HT1080 (cell line): ENCODE data around the gene SPRR2A. TPM values are rescaled to one million over a fixed set of nuclear protein-coding genes. Genes with fewer than 3 reads are reported as not detected.
"Not testable (repeated sequence)": the region's sequence is repeated elsewhere in the genome, so short reads cannot be mapped to it uniquely, and the experiment has no call there.

Experiments
- DNase-seq: peaks from one replicate; pipeline ENCODE4 v3.0.0-alpha.2; 2015; ENCODE audit warnings: low read depth
- small RNA-seq: library from RNA; depleted of rRNA; stranded (forward); fragments of <200 nt; gene quantifications from one replicate; pipeline ENCODE3, GENCODE V24; 2014
- total RNA-seq: library from RNA; depleted of rRNA; stranded (reverse); fragments of >200 nt; shearing (Covaris generic); gene quantifications from 2 replicates; pipeline ENCODE4 v1.2.3, GENCODE V29; 2014; rRNA removed

The SPRR2A gene
- total RNA-seq, 1 experiment from 2014 or later, result not detected

- no peak for DNase-seq
These were observed 31.5 kb downstream of the SPRR2A start for GRCh38 chr1:153025797-153026196.

- DNase-seq, result no peak
These were observed 32.9 kb downstream of the SPRR2A start for GRCh38 chr1:153024413-153024812.

- DNase-seq, result no peak
These were observed 34.2 kb downstream of the SPRR2A start for GRCh38 chr1:153023109-153023508.

- DNase-seq, result not testable (repeated sequence)
These were observed 35.0 kb downstream of the SPRR2A start for GRCh38 chr1:153022340-153022739.

GRCh38 chr1:153021829-153022228, 35.5 kb downstream of the SPRR2A start:
- not testable (repeated sequence) for DNase-seq

GRCh38 chr1:153011235-153011758, 46.0 kb downstream of the SPRR2A start:
- DNase-seq, result not testable (repeated sequence)

Small RNA genes within 50 kb of the gene (small RNA-seq; reads per million reads assigned to genes)
- gene AL356867.1 (not detected), gene RF00322 (not detected)

Other genes starting within 250 kb of the SPRR2A start
- gene LCE1B, start 245.5 kb downstream of the SPRR2A start, total RNA-seq, result not detected in 2 replicates
- not detected in 2 replicates for gene LCE1A, start 230.0 kb downstream of the SPRR2A start, total RNA-seq
- gene LCE6A, start 214.7 kb downstream of the SPRR2A start, total RNA-seq, result not detected in 2 replicates
- gene LCE7A, start 197.5 kb downstream of the SPRR2A start, total RNA-seq, result not detected in 2 replicates
- gene SMCP, start 179.2 kb downstream of the SPRR2A start, total RNA-seq, result not detected in 2 replicates
- gene IVL, start 149.0 kb downstream of the SPRR2A start, total RNA-seq, result 0.26 and 0.33 TPM in 2 replicates
- gene SPRR5, start 110.3 kb downstream of the SPRR2A start, total RNA-seq, result not detected in 2 replicates
- gene SPRR4, start 86.9 kb downstream of the SPRR2A start, total RNA-seq, result not detected in 2 replicates
- gene SPRR1A, start 73.4 kb downstream of the SPRR2A start, total RNA-seq, result not detected in 2 replicates
- gene SPRR3, start 55.8 kb downstream of the SPRR2A start, total RNA-seq, result not detected in 2 replicates
- gene SPRR1B, start 26.3 kb downstream of the SPRR2A start, total RNA-seq, result not detected in 2 replicates
- gene SPRR2D, start 16.4 kb downstream of the SPRR2A start, total RNA-seq, result 1.5 TPM in 1 of 2 replicates, not detected in the other
- not detected in 2 replicates for gene SPRR2B, start 14.1 kb upstream of the SPRR2A start, total RNA-seq
- not detected in 2 replicates for gene SPRR2E, start 37.0 kb upstream of the SPRR2A start, total RNA-seq
- gene SPRR2F, start 56.0 kb upstream of the SPRR2A start, total RNA-seq, result not detected in 2 replicates
- gene SPRR2G, start 93.4 kb upstream of the SPRR2A start, total RNA-seq, result not detected in 2 replicates
- gene LELP1, start 145.9 kb upstream of the SPRR2A start, total RNA-seq, result not detected in 2 replicates
- gene PRR9, start 160.1 kb upstream of the SPRR2A start, total RNA-seq, result 1.3 and 2.0 TPM in 2 replicates
- not detected in 2 replicates for gene LORICRIN, start 202.2 kb upstream of the SPRR2A start, total RNA-seq